IPS DF 19.7 (cell line): ENCODE data around the gene C2orf81.

Source experiments
- DNase-seq: peaks from one replicate; pipeline ENCODE4 v3.0.0-alpha.2; 2013; ENCODE audit warnings: low read depth, low spot score

Gene C2orf81

GRCh38 chr2:74390606-74391005, 30.8 kb downstream of the C2orf81 start:
- DNase-seq = no peak

GRCh38 chr2:74387346-74387745, 34.1 kb downstream of the C2orf81 start:
- no peak for DNase-seq

- DNase-seq = no peak
Observed at GRCh38 chr2:74385396-74385795, 36.0 kb downstream of the C2orf81 start.

- DNase-seq = no peak
Observed at GRCh38 chr2:74384051-74384450, 37.4 kb downstream of the C2orf81 start.

GRCh38 chr2:74383254-74383653, 38.2 kb downstream of the C2orf81 start:
- no peak for DNase-seq

GRCh38 chr2:74381751-74382150, 39.7 kb downstream of the C2orf81 start:
- DNase-seq = no peak

GRCh38 chr2:74379851-74380789, 41.3 kb downstream of the C2orf81 start, which contains the start of gene DCTN1:
Gene DCTN1, minus strand, starts transcription at chr2:74380311. Its CDS starts 274 bp downstream, at chr2:74380037.
- no peak for DNase-seq

- no peak for DNase-seq
Observed at GRCh38 chr2:74378007-74378406, 43.4 kb downstream of the C2orf81 start.

GRCh38 chr2:74375838-74376237, 45.6 kb downstream of the C2orf81 start:
- no peak for DNase-seq

GRCh38 chr2:74374509-74375205, 46.8 kb downstream of the C2orf81 start:
- peak; percentile 75 for DNase-seq

- no peak for DNase-seq
Observed at GRCh38 chr2:74373985-74374384, 47.4 kb downstream of the C2orf81 start.

GRCh38 chr2:74373221-74373676, 48.2 kb downstream of the C2orf81 start:
- no peak for DNase-seq

GRCh38 chr2:74372674-74373073, 48.7 kb downstream of the C2orf81 start:
- no peak for DNase-seq

GRCh38 chr2:74371421-74371820, 50.0 kb downstream of the C2orf81 start:
- no peak for DNase-seq

- DNase-seq = no peak
Observed at GRCh38 chr2:74369976-74370375, 51.4 kb downstream of the C2orf81 start.

- DNase-seq = no peak
Observed at GRCh38 chr2:74368499-74368898, 52.9 kb downstream of the C2orf81 start.

- DNase-seq = no peak
Observed at GRCh38 chr2:74367789-74368188, 53.6 kb downstream of the C2orf81 start.

- no peak for DNase-seq
Observed at GRCh38 chr2:74366036-74366435, 55.4 kb downstream of the C2orf81 start.

- no peak for DNase-seq
Observed at GRCh38 chr2:74364533-74365505, 56.6 kb downstream of the C2orf81 start.
